Muscle layer of duodenum (tissue), 2 donors: ENCODE results near the gene LMX1A.

Experiments
- H3K27ac ChIP-seq: one replicate; pipeline ENCODE4 v1.7.0; 2013; ENCODE audit warnings: mild to moderate bottlenecking, low read length
- H3K27me3 ChIP-seq: one replicate; pipeline ENCODE4 v1.7.0; 2013; ENCODE audit warnings: low read depth, mild to moderate bottlenecking, control low read depth, low read length
- H3K36me3 ChIP-seq, 2 donors: one replicate each; pipeline ENCODE4 v1.7.0; 2013; ENCODE audit warnings: low read length in 2 of 2, control low read depth in 1 of 2, mild to moderate bottlenecking in 1 of 2; ENCODE audit not compliant: insufficient read depth in 2 of 2, control insufficient read depth in 1 of 2
- H3K4me1 ChIP-seq, 2 donors: one replicate each; pipeline ENCODE4 v1.7.0; 2013; ENCODE audit warnings: low read length in 2 of 2, mild to moderate bottlenecking in 2 of 2, control low read depth in 1 of 2, moderate library complexity in 1 of 2; ENCODE audit not compliant: insufficient read depth in 2 of 2, control insufficient read depth in 1 of 2
- H3K4me3 ChIP-seq, 2 donors: one replicate each; pipeline ENCODE4 v1.7.0; 2013; ENCODE audit warnings: low read length in 2 of 2, low read depth in 1 of 2, mild to moderate bottlenecking in 1 of 2
- H3K9me3 ChIP-seq, 2 donors: one replicate each; pipeline ENCODE4 v1.7.0; 2013; ENCODE audit warnings: low read length in 2 of 2, control low read depth in 1 of 2, mild to moderate bottlenecking in 1 of 2; ENCODE audit not compliant: control insufficient read depth in 1 of 2
- donor health status: healthy.

The LMX1A gene

DNA sequence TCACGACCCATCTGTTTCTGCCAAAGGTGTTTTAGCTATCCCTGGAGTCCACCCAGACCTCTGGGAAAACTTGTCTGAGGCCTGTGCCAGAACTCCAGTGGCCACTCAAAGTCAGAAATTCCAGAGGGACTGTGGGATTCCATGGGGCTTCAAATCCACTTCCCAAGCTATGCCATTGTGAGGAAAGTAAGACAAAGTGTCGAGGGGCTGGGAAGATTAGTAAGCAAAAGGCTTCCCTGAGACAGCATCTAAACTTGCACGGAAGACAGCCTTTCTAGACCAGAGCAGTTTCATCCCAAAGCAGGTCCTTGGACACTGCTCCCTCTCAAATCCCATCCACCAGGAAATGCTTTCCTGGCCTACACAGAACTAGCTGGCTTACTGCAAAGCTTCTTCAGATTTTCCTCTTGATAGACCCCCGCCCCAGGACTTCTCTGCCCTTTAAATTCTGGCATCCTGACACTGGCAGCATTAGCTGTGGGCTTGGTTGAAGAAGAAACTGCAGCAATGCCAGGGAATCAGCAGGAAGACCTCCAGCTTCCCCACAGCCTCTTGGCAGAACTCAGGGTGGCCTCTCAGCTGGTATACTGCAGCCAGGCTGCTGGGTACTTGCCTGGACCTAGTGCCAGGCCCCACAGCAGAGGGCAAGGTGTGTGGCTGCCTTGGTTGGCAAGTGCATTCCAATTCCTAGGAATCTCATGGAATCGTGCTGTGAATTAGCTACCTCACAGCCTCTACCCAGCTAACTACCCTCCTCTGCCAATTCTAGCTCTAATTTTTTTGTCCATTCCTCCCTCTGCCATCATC is 27.3 kb upstream of the LMX1A start:
- H3K9me3 ChIP-seq: no peaks in the 10 kb centered on the region
- peaks cover 0 to 9% of the 10 kb centered on the region in 2 donors for H3K4me1 ChIP-seq
- H3K4me3 ChIP-seq: no peak overlapping the region
- no peaks in the 10 kb centered on the region for H3K36me3 ChIP-seq
- H3K27me3 ChIP-seq: no peaks in the 10 kb centered on the region
- H3K27ac ChIP-seq: no peak overlapping the region

DNA sequence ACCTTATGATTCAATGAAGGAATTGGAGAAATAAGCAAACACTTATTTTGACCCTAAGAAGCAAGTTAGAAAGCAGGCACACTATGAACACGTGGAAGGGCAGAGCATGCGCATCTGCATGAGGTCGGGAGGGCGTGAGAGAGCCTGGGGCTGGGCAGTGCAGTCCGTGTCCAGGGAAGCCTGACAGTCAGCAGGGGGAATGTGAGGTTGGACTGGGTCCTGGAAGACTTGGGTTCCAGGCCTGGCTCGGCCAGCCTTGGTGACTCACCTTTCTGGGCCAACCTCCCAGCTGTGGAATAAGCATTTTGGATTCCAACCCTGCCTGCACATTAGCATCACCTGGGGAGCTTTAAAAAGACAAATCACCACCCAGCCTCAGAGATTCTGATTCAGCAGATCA is 26.6 kb upstream of the LMX1A start:
- Histone ChIP-seq H3K27me3 (no peaks in the 10 kb centered on the region), H3K4me3 (no peak overlapping the region), H3K4me1 (peaks cover 0 to 9% of the 10 kb centered on the region in 2 donors), H3K27ac (no peak overlapping the region), H3K36me3 (no peaks in the 10 kb centered on the region), H3K9me3 (no peaks in the 10 kb centered on the region)

DNA sequence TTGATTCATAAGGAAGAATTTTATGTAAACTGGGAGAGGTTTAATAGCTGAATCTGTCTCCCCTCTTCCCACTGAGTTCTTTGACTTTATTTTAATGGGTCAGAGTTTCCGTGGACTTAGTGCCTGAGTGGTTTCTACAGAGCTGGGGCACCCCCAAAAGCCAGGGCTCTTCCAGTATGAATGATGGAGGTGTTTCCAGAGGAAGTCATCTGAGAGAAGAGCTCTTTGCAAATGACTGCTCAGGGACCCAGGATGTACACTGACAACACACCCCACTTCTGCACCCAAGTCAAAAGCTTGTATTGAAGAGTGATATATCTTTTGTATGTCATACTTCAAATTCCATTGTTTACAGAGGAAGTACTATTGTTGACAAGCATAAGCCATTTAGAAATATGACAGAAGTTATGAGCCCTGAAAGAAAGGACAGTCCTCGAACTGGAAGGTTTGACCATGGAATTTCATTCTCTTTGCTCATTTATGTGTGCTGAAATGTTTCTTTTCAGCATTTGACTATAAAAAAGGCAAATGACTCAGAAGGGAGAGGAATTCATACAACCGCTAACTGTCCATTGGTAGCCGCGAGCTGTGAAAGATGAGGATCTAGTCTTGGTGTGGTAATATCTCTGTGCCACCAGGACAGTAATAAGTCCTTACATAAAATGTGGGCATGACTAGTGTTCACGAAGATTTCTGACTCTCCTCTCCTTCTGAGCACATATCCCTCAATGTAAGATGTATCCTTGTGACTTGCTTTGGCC is 25.4 kb upstream of the LMX1A start:
- no peak overlapping the region for H3K27ac ChIP-seq
- H3K4me3 ChIP-seq: no peak overlapping the region
- H3K4me1 ChIP-seq: peaks cover 0 to 9% of the 10 kb centered on the region in 2 donors
- no peaks in the 10 kb centered on the region for H3K27me3 ChIP-seq
- H3K36me3 ChIP-seq: no peaks in the 10 kb centered on the region
- H3K9me3 ChIP-seq: no peaks in the 10 kb centered on the region

DNA sequence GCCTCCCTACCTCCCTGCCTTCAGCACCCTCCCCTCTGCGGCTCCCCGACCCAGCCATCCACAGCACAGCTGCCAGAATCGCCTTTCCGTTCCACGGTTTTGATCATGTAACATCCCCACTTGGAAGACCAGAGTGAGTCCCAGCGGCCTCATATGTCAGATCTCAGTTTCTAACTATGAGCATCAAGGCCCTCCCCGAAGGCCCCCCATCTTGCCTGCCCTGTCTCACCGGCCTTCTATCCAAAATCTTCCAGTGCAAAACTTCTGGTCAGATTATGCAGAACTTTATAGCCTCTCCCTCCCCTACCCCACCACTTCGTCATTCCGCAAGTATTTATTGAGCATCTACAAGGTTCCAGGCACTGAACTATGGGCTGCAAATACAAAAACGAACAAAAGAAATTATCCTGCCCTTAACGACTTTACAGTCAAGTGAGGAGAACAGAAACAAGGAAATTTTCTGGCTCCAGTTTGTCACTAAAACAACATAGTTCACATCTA is 20.3 kb upstream of the LMX1A start:
- Histone ChIP-seq H3K4me1 (peaks cover 0 to 5% of the 10 kb centered on the region in 2 donors), H3K9me3 (no peaks in the 10 kb centered on the region), H3K4me3 (peak overlapping the region; percentile 60 to 61), H3K27ac (no peak overlapping the region), H3K36me3 (no peaks in the 10 kb centered on the region), H3K27me3 (no peaks in the 10 kb centered on the region)

DNA sequence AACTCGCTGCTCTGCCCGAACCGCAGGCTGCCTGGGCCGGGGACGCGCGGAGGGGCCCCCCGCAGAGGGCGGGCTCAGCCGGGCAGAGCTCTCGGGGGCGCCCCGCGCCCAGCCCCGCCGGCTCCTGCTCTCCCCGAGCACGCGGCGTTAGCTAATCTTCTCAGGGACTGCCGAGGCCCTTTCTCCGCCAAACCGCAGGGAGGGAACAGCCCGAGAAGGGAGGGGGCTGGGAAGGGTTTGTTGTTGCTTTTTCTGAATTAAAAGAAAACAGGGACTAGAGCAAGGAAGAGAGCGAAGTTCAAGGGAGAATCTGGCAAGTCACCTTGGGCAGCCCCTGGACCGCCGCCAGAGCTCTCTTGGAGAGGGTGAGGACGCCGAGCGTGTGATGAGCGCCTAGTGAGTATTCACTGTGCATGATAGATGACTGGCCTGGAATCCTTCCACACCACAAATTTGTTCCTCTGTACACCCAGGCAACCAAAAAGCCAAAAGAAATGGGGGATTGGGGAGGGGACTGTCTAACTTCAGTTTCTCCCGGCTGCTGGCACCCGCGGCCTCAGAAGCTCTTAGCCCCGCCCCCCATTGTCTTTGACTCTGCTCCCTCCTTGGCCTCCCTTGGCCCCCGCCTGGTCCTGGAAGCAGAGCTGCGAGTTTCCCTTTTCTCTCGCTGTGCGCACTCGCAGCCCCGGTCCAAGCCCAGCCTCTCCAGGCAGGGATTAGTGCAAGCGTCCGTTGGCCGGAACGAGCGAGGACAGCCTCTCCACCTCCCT is 19.7 kb upstream of the LMX1A start:
- H3K27ac ChIP-seq: peak overlapping the region; percentile 28

DNA sequence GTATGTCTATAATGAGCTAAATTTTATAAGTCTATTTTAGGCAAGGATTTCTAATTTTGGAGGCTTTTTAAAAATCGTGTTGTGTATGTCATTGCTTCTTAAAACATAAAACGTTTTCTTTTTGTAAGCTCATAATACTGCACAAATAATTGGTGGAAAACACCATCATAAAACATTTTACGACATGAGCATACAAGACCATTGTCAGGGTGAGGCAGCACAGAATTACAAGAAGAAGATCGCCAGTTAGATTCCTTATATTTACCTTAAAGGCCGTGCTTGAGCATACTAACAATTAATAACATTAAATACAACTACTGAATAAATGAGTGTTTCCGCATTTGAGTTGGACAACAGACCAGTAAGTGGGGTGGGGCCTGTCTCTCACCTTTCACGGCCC is 19.1 kb upstream of the LMX1A start:
- H3K9me3 ChIP-seq: no peaks in the 10 kb centered on the region
- peaks cover 0 to 5% of the 10 kb centered on the region in 2 donors for H3K4me1 ChIP-seq
- H3K4me3 ChIP-seq: peak overlapping the region; percentile 60 to 61
- H3K27ac ChIP-seq: peak overlapping the region; percentile 28
- H3K36me3 ChIP-seq: no peaks in the 10 kb centered on the region
- no peaks in the 10 kb centered on the region for H3K27me3 ChIP-seq

More for the DNA sequence above, 19.7 kb upstream of the LMX1A start:
- peaks cover 0 to 5% of the 10 kb centered on the region in 2 donors for H3K4me1 ChIP-seq
- H3K36me3 ChIP-seq: no peaks in the 10 kb centered on the region
- H3K9me3 ChIP-seq: no peaks in the 10 kb centered on the region
- peak overlapping the region; percentile 60 to 61 for H3K4me3 ChIP-seq
- no peaks in the 10 kb centered on the region for H3K27me3 ChIP-seq

DNA sequence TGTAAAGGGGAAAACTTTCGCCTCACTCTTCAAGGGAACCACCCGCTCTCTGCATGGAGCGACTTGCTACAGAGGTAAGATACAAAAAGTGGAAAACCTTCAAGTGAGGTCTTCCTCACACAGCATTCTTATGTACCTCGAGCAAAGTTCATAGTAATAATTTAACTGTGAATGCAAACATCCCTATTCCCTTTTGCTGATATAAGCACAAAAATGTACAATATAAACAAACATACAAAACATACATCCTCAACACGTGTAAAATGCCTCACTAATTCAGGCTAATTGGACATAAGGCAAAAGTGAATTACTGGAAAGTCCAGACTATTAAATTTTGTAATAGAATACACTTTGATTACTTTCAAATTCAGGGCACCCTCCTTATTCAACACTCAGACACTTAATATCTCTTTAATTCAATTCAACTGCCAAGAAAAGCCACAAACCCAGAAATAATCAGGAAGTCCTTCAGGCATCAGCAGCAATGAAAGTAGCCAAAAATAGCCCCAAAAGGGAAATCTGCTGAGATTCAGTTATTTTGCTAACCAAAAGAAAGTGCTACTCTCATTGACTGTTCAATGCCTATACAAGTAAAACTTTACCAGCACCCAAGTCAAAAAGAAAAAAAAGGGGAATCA is 15.2 kb upstream of the LMX1A start:
- Histone ChIP-seq H3K4me1 (peaks cover 0 to 5% of the 10 kb centered on the region in 2 donors), H3K9me3 (no peaks in the 10 kb centered on the region), H3K27ac (no peak overlapping the region)

DNA sequence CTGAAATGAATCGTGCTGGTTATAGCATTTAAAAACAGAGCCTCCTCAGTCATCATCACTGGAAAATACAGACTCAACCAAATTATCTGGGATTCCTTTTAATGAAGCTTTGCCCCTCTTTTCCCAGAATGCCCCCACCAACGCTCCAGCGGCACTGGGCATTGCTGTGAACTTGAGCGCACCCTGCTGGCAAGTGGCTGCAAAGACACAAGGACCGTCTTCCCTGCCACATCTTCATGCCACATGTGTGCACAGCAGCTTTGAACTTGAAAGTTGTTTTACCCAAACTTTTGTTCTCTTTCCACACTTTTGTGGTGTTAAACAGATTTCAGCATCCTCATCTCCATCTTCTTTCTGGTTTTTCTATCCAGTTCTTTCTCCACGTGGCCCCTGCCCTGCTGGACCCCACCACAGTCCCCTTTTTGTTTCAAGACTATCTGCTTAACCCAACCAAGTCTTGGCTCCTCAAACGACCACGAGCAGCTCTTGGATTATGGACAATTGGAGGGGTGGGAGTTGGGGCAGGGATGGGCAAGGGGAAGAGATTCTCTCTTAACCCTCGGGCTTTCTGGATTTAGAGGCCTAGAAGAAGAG is 12.8 kb upstream of the LMX1A start:
- no peaks in the 10 kb centered on the region for H3K27me3 ChIP-seq
- no peaks in the 10 kb centered on the region for H3K4me1 ChIP-seq
- H3K27ac ChIP-seq: no peak overlapping the region
- no peak overlapping the region for H3K4me3 ChIP-seq
- H3K36me3 ChIP-seq: no peaks in the 10 kb centered on the region
- no peaks in the 10 kb centered on the region for H3K9me3 ChIP-seq

More for the DNA sequence above, 15.2 kb upstream of the LMX1A start:
- H3K27me3 ChIP-seq: no peaks in the 10 kb centered on the region
- H3K36me3 ChIP-seq: no peaks in the 10 kb centered on the region
- no peak overlapping the region for H3K4me3 ChIP-seq

DNA sequence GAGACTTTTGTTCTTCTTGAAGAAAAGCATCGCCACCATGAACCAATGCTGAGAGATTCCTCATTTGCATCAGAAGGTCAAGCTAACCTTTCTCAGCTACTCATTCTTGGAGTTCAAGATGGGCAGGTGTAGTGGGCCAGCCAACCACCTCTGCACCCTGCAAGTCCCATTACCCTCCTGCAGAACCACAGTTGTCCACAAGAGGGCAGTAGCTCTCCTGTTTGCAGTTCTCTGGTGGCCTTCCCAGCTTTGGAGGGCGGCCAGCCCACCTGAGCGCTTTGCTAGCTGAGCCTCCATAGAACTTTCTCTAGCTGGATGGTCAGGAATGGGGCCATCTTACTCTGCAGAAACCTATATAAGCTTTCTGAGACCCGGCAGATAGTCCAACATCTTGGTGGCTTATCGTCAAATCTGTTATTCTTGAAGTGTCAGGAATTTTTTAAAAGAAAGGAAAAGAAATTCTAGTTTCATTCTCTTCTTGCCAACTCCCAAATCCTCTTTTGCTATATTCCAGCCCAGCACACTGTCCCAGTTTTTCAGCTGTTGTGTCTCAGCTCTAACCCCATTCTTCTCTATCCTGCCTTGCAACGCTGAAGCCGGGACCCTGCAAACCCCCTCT is 11.0 kb upstream of the LMX1A start:
- Histone ChIP-seq H3K4me3 (no peak overlapping the region), H3K9me3 (no peaks in the 10 kb centered on the region), H3K27me3 (no peaks in the 10 kb centered on the region), H3K27ac (no peak overlapping the region), H3K4me1 (no peaks in the 10 kb centered on the region), H3K36me3 (no peaks in the 10 kb centered on the region)

DNA sequence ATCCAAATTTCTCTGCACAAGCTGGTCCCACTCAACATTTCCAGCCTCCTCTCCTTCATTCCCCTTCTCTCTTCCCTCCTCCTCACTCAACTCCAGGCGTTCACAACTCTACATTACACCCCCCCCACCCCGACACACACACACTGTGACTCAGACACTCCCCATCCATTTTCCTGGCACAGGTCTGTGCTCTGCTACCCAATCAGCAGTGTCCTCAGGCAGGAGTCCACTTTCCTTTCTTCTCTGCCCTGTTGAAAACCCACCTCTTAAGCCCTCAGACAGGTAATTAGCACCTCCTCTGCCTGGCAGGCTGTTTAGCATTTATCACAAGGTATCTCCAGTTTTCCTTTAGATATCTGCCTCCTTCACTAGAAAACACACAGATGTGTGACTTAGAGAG is 8.8 kb upstream of the LMX1A start:
- no peaks in the 10 kb centered on the region for H3K36me3 ChIP-seq
- no peaks in the 10 kb centered on the region for H3K4me1 ChIP-seq
- H3K9me3 ChIP-seq: no peaks in the 10 kb centered on the region
- no peak overlapping the region for H3K4me3 ChIP-seq
- no peaks in the 10 kb centered on the region for H3K27me3 ChIP-seq
- H3K27ac ChIP-seq: no peak overlapping the region
